ENCODE measurements around the gene SP140.

DNA sequence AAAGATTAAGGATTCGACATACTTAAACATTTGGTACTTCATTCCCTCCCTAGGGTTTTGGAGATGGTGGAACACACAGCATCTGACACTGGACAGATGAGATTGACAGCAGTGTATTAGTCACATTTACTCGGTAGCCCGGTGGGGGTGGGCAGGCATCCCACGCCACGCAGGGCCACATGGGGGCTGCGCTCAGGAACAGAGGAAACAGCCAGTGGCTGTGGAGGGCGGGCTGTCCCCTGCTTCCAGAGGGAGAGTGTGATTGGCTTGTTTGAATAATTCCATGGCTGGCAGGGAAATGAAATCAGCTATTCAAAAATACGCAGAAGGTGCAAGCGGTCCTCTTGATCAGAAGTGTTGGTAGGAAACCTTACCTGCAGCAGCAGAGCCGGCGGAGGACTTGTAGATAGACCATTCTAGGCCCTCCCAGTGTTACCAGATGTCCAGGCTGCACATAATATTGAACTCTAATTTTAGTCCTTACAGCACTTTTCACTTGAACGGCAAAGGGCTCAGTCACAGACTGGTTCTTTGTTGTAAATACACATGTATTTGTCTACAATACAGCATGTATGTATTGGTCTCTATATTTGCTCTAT is 83.0 kb downstream of the SP140 start:
- TF ChIP-seq EZH2 (IDR thresholded peaks at IDR 0.05; ENCODE audit: insufficient read depth, poor library complexity, severe bottlenecking) (no peak), EZH2phosphoT487 (IDR thresholded peaks at IDR 0.05; ENCODE audit: insufficient read depth, low read depth) (no peak)

Measured in GM23248 (cell line).